Measurements from ENCODE around the gene DPYD.

Gene DPYD

DNA sequence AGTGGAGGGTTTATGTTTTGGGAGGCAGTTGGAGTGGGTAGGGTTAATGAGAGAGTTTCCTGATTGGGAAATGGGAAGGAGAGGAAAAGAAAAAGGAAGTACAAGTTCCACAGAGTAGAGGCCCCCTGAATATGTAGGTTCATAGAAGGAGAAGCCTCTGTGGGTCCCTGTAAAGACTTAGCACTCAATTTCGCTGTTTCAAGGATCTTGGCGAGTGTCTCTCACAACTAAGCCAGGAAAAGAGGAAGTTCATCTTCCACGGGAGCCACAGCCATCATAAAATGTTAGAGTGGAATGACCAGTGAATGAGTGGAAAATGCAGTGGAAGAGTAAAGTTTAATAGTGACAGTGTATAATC, 17.4 kb upstream of the DPYD start:
- Histone ChIP-seq H3K36me3 (ENCODE audit: control insufficient read depth, insufficient read depth, low read length) (no peaks in the 10 kb centered on the region), H3K4me3 (replicated peaks; ENCODE audit: low read depth, low read length) (no peak overlapping the region), H3K27me3 (replicated peaks; ENCODE audit: control insufficient read depth, insufficient read depth, low read length) (no peaks in the 10 kb centered on the region)
- DNase-seq (ENCODE audit: extremely low read depth, insufficient read length) = no peak
- TF ChIP-seq, protein P1, sequence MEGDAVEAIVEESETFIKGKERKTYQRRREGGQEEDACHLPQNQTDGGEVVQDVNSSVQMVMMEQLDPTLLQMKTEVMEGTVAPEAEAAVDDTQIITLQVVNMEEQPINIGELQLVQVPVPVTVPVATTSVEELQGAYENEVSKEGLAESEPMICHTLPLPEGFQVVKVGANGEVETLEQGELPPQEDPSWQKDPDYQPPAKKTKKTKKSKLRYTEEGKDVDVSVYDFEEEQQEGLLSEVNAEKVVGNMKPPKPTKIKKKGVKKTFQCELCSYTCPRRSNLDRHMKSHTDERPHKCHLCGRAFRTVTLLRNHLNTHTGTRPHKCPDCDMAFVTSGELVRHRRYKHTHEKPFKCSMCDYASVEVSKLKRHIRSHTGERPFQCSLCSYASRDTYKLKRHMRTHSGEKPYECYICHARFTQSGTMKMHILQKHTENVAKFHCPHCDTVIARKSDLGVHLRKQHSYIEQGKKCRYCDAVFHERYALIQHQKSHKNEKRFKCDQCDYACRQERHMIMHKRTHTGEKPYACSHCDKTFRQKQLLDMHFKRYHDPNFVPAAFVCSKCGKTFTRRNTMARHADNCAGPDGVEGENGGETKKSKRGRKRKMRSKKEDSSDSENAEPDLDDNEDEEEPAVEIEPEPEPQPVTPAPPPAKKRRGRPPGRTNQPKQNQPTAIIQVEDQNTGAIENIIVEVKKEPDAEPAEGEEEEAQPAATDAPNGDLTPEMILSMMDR (IDR thresholded peaks at IDR 0.05; ENCODE audit: insufficient read depth, low read length, poor library complexity, severe bottlenecking) = no peak

DNA sequence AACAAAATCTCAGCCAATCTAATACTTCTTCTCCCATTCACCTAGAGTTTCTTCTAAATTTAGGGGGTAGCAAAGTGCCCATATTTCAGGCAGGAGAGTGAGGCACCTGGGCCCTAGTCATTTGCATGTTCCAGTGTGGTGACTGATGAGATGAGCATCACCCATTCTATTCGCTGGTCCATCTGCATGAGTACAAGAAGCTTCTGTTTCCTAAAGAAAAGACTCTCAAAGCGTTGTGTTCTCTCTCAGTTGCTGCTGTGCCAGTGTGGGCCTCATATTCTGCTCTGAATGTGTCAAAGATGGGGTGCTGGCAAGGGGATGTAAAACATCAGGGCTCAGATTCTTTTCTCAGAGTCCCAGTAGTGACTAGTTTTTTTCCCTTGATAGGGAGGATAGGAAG, 16.1 kb upstream of the DPYD start:
- Histone ChIP-seq H3K4me3 (replicated peaks; ENCODE audit: low read depth, low read length) (no peak overlapping the region), H3K36me3 (ENCODE audit: control insufficient read depth, insufficient read depth, low read length) (no peaks in the 10 kb centered on the region), H3K27me3 (replicated peaks; ENCODE audit: control insufficient read depth, insufficient read depth, low read length) (no peaks in the 10 kb centered on the region)
- DNase-seq (ENCODE audit: extremely low read depth, insufficient read length) = no peak
- TF ChIP-seq, protein P1 (IDR thresholded peaks at IDR 0.05; ENCODE audit: insufficient read depth, low read length, poor library complexity, severe bottlenecking) = no peak

DNA sequence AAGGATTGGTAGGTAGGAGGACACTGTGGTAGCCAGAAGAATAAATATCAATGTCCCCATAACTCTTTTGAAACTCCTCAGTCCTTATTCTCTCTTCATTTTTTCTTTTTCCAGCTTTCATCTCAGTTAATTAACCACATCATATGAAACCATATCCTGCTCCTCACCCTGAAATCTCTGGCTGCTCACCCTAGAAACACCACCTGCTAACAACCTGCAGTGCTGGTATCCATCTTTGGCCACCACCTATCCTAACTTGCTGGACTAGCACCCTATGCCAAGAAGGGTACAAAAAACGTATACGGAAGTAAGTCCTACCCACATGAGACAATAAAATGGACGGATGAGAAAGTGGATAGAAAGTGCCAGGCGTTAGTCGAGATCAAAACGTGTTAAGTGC, 13.7 kb upstream of the DPYD start:
- DNase-seq (ENCODE audit: extremely low read depth, insufficient read length) = no peak
- no peak overlapping the region for H3K4me3 ChIP-seq (replicated peaks; ENCODE audit: low read depth, low read length)
- no peaks in the 10 kb centered on the region for H3K36me3 ChIP-seq (ENCODE audit: control insufficient read depth, insufficient read depth, low read length)
- TF ChIP-seq, protein P1 (IDR thresholded peaks at IDR 0.05; ENCODE audit: insufficient read depth, low read length, poor library complexity, severe bottlenecking) = no peak
- no peaks in the 10 kb centered on the region for H3K27me3 ChIP-seq (replicated peaks; ENCODE audit: control insufficient read depth, insufficient read depth, low read length)

DNA sequence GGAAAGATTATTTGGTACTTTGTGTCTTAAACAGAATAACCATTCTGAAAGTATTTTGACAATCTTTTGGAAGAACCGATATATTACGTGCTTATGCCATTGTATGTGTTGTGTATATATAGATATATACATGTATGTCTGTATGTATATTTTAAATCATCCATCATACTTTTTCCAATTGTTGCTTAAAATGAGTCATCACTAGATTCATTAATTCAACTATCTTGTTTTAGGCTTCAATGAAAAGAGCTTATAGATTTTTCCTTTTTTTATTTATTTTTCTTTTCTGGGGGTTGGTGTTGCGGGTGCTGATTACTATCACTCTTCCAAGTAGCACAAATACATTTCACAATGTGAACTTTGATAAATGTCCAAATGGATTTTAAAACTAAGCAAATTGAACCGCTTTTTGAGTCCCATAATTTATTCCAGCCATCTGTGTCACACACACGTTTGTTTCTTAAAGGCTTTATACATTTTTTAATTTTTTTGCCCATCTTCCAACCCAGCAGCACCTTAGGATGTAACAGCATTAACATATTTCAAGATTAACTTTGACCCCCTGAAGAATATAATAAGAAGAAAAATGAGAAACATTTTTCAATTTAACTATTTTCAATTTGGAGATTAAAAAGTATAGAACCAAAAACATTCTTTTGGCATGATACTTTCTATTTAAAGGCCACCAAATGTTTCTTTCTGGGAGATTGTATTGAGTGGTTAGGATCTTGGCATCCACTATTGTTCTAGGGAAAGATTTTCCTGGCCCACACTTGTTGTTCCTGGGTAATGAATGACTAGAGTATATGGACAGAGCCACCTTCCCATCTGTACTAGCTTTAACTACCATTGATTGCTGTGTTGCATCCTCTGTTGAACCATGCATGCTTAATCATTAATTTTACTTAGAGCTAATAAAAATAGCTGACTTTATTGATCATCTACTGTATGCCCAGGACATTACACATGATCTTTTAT, 9.3 kb upstream of the DPYD start:
- no peak for DNase-seq (ENCODE audit: extremely low read depth, insufficient read length)
- TF ChIP-seq, protein P1 (IDR thresholded peaks at IDR 0.05; ENCODE audit: insufficient read depth, low read length, poor library complexity, severe bottlenecking) = no peak
- no peak overlapping the region for H3K4me3 ChIP-seq (replicated peaks; ENCODE audit: low read depth, low read length)
- H3K36me3 ChIP-seq (ENCODE audit: control insufficient read depth, insufficient read depth, low read length) = no peaks in the 10 kb centered on the region
- no peaks in the 10 kb centered on the region for H3K27me3 ChIP-seq (replicated peaks; ENCODE audit: control insufficient read depth, insufficient read depth, low read length)

DNA sequence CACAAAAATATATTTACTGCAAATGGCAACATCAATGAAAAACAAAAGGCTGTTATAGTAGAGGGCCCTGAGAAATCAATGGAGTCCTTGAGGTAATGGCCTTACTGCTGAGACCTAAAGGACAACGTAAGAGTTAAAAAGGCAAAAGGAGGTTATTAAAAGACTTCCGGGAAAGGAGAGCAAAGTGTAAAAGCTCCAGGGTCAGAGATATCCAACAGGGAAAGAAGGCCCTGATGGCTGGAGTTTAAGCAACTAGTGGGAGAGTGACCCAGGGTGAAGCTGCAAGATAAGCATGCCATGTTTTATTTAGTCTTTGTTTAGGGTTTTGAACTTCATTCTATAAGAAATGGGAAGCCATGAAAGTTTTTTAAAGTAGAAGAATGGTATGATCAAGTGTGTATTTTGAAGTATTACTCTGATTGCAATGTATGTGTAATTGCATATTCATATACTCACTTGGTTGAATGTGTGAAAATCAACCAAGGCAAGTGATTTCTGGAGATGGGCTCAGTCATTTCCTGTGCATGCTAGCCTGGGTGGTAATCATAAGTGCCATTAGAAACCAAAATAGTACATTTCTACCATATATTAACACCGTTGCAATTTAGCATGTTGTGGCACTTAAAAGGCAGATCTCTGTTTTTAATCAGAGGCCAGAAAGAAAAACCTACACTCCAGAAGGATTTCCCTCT, 5.3 kb upstream of the DPYD start:
- DNase-seq (ENCODE audit: extremely low read depth, insufficient read length) = no peak
- TF ChIP-seq, protein P1 (IDR thresholded peaks at IDR 0.05; ENCODE audit: insufficient read depth, low read length, poor library complexity, severe bottlenecking) = no peak
- no peak overlapping the region for H3K4me3 ChIP-seq (replicated peaks; ENCODE audit: low read depth, low read length)
- H3K36me3 ChIP-seq (ENCODE audit: control insufficient read depth, insufficient read depth, low read length) = no peaks in the 10 kb centered on the region
- no peaks in the 10 kb centered on the region for H3K27me3 ChIP-seq (replicated peaks; ENCODE audit: control insufficient read depth, insufficient read depth, low read length)
